Measurements from ENCODE around the gene SMCHD1. TPM values are rescaled to one million over a fixed set of nuclear protein-coding genes. Genes with fewer than 3 reads are reported as not detected.

The SMCHD1 gene
- total and polyA plus RNA-seq, 7 donors, result 6.2 to 23.0 (median 20.3) TPM

- DNase-seq (no peak), ATAC-seq (no peak)
- TF ChIP-seq CTCF (IDR thresholded peaks at IDR 0.05), result no peak
- Histone ChIP-seq H3K36me3 (ENCODE audit: insufficient read depth in 1 of 2, low read depth in 1 of 2) (peaks cover 5 to 90% of the 10 kb centered on the region in 2 donors), H3K27ac (no peak overlapping the region), H3K4me1 (no peaks in the 10 kb centered on the region), H3K4me3 (no peak overlapping the region), H3K27me3 (ENCODE audit: insufficient read depth in 3 of 3, low read length in 2 of 3) (no peaks in the 10 kb centered on the region), H3K9me3 (no peaks in the 10 kb centered on the region)
- intact Hi-C loops (cut with DNase I), result no loop called here
- 81 to 83% (median 82%) methylated on average over 3 of the region's 3 CpGs for WGBS, 3 donors
Observed at GRCh38 chr18:2780750-2781149, 125.2 kb downstream of the SMCHD1 start.

- Histone ChIP-seq H3K9me3 (no peaks in the 10 kb centered on the region), H3K36me3 (ENCODE audit: insufficient read depth in 1 of 2, low read depth in 1 of 2) (peaks cover 3 to 79% of the 10 kb centered on the region in 2 donors), H3K4me1 (no peaks in the 10 kb centered on the region), H3K27me3 (ENCODE audit: insufficient read depth in 3 of 3, low read length in 2 of 3) (no peaks in the 10 kb centered on the region), H3K4me3 (no peak overlapping the region), H3K27ac (no peak overlapping the region)
- DNase-seq, result no peak
- intact Hi-C loops (cut with DNase I), result no loop called here
- no peak for ATAC-seq
- TF ChIP-seq CTCF (IDR thresholded peaks at IDR 0.05), result no peak
Observed at GRCh38 chr18:2787225-2787624, 131.7 kb downstream of the SMCHD1 start.

- WGBS, 3 donors, result 93 to 97% (median 96%) methylated on average over 2 of the region's 2 CpGs
- Histone ChIP-seq H3K36me3 (ENCODE audit: insufficient read depth in 1 of 2, low read depth in 1 of 2) (peaks cover 2 to 68% of the 10 kb centered on the region in 2 donors), H3K4me1 (no peaks in the 10 kb centered on the region), H3K4me3 (no peak overlapping the region), H3K27ac (no peak overlapping the region), H3K27me3 (ENCODE audit: insufficient read depth in 3 of 3, low read length in 2 of 3) (no peaks in the 10 kb centered on the region), H3K9me3 (no peaks in the 10 kb centered on the region)
- DNase-seq (no peak), ATAC-seq (no peak)
- intact Hi-C loops (cut with DNase I), result no loop called here
- no peak for TF ChIP-seq CTCF (IDR thresholded peaks at IDR 0.05)
Observed at GRCh38 chr18:2792395-2792794, 136.9 kb downstream of the SMCHD1 start.

- ATAC-seq, result no peak
- Histone ChIP-seq H3K9me3 (no peaks in the 10 kb centered on the region), H3K4me1 (no peaks in the 10 kb centered on the region), H3K36me3 (ENCODE audit: insufficient read depth in 1 of 2, low read depth in 1 of 2) (peaks cover 2 to 71% of the 10 kb centered on the region in 2 donors), H3K27ac (no peak overlapping the region), H3K4me3 (no peak overlapping the region), H3K27me3 (ENCODE audit: insufficient read depth in 3 of 3, low read length in 2 of 3) (no peaks in the 10 kb centered on the region)
- intact Hi-C loops (cut with DNase I), result no loop called here
- 77 to 87% (median 77%) methylated on average over 9 of the region's 9 CpGs for WGBS, 3 donors
- no peak for TF ChIP-seq CTCF (IDR thresholded peaks at IDR 0.05)
- no peak for DNase-seq
Observed at GRCh38 chr18:2794159-2794558, 138.6 kb downstream of the SMCHD1 start.

- Histone ChIP-seq H3K27ac (no peak overlapping the region), H3K27me3 (ENCODE audit: insufficient read depth in 3 of 3, low read length in 2 of 3) (no peaks in the 10 kb centered on the region), H3K9me3 (no peaks in the 10 kb centered on the region), H3K4me3 (no peak overlapping the region), H3K4me1 (no peaks in the 10 kb centered on the region), H3K36me3 (ENCODE audit: insufficient read depth in 1 of 2, low read depth in 1 of 2) (peaks cover 2 to 76% of the 10 kb centered on the region in 2 donors)
- ATAC-seq (no peak), DNase-seq (no peak)
- intact Hi-C loops (cut with DNase I), result no loop called here
- WGBS, 3 donors, result 89 to 100% (median 89%) methylated on average over 1 of the region's 1 CpG
- TF ChIP-seq CTCF (IDR thresholded peaks at IDR 0.05), result no peak
Observed at GRCh38 chr18:2797951-2798350, 142.4 kb downstream of the SMCHD1 start.

All from psoas muscle (tissue), 8 donors.